ENCODE measurements around the gene CMSS1. TPM values are rescaled to one million over a fixed set of nuclear protein-coding genes. Genes with fewer than 3 reads are reported as not detected.

CMSS1 gene
- total RNA-seq, 2 experiments from 2014 or later, result 95.6 to 97.2 TPM

- H3K4me1 Mint-ChIP-seq (ENCODE audit: low read depth), result no peaks in the 10 kb centered on the region
- no peak overlapping the region for H3K27ac Mint-ChIP-seq
- H3K27me3 Mint-ChIP-seq, result no peaks in the 10 kb centered on the region
- POLR2A ChIA-PET, result no interaction called here
- H3K36me3 Mint-ChIP-seq, result peaks cover 41% of the 10 kb centered on the region
- peaks cover 18% of the 10 kb centered on the region for H3K9me3 Mint-ChIP-seq
- CTCF ChIA-PET, result no interaction called here
- H3K4me3 Mint-ChIP-seq, result no peak overlapping the region
- intact Hi-C loops (cut with micrococcal nuclease), result no loop called here
- no peak for DNase-seq
These were observed 341.9 kb downstream of the CMSS1 start for GRCh38 chr3:100159331-100160153.

GRCh38 chr3:100160521-100160920, 342.9 kb downstream of the CMSS1 start:
- H3K27me3 Mint-ChIP-seq, result no peaks in the 10 kb centered on the region
- peaks cover 34% of the 10 kb centered on the region for H3K36me3 Mint-ChIP-seq
- intact Hi-C loops (cut with micrococcal nuclease), result no loop called here
- H3K9me3 Mint-ChIP-seq, result peaks cover 11% of the 10 kb centered on the region
- CTCF ChIA-PET, result interaction anchor here (1.2 kb wide), 1 partner anchor 92 kb away, joined by 3 read pairs; no protein-coding TSS in a partner anchor
- no peak for DNase-seq
- POLR2A ChIA-PET, result no interaction called here
- H3K4me1 Mint-ChIP-seq (ENCODE audit: low read depth), result no peaks in the 10 kb centered on the region
- no peak overlapping the region for H3K4me3 Mint-ChIP-seq
- H3K27ac Mint-ChIP-seq, result no peak overlapping the region

GRCh38 chr3:100163787-100164186, 346.1 kb downstream of the CMSS1 start:
- Mint-ChIP-seq H3K36me3 (peaks cover 21% of the 10 kb centered on the region), H3K27ac (no peak overlapping the region), H3K9me3 (no peaks in the 10 kb centered on the region), H3K27me3 (no peaks in the 10 kb centered on the region), H3K4me3 (no peak overlapping the region), H3K4me1 (ENCODE audit: low read depth) (no peaks in the 10 kb centered on the region)
- ChIA-PET POLR2A (no interaction called here), CTCF (interaction anchor here (1.2 to 1.5 kb wide), 2 partner anchors 95 to 332 kb away, joined by 3 read pairs; no protein-coding TSS in a partner anchor)
- intact Hi-C loops (cut with micrococcal nuclease), result no loop called here
- no peak for DNase-seq

- POLR2A ChIA-PET, result no interaction called here
- peaks cover 21% of the 10 kb centered on the region for H3K36me3 Mint-ChIP-seq
- H3K27me3 Mint-ChIP-seq, result no peaks in the 10 kb centered on the region
- no peaks in the 10 kb centered on the region for H3K4me1 Mint-ChIP-seq (ENCODE audit: low read depth)
- H3K9me3 Mint-ChIP-seq, result no peaks in the 10 kb centered on the region
- intact Hi-C loops (cut with micrococcal nuclease), result no loop called here
- DNase-seq, result no peak
- no peak overlapping the region for H3K4me3 Mint-ChIP-seq
- no peak overlapping the region for H3K27ac Mint-ChIP-seq
- CTCF ChIA-PET, result interaction anchor here (1.5 kb wide), 1 partner anchor 96 kb away, joined by 3 read pairs; no protein-coding TSS in a partner anchor
These were observed 347.1 kb downstream of the CMSS1 start for GRCh38 chr3:100164743-100165142.

- Mint-ChIP-seq H3K9me3 (no peaks in the 10 kb centered on the region), H3K36me3 (peaks cover 19% of the 10 kb centered on the region), H3K4me1 (ENCODE audit: low read depth) (no peaks in the 10 kb centered on the region), H3K27me3 (no peaks in the 10 kb centered on the region), H3K4me3 (no peak overlapping the region), H3K27ac (no peak overlapping the region)
- POLR2A ChIA-PET, result no interaction called here
- DNase-seq, result no peak
- intact Hi-C loops (cut with micrococcal nuclease), result no loop called here
- CTCF ChIA-PET, result no interaction called here
These were observed 348.4 kb downstream of the CMSS1 start for GRCh38 chr3:100165926-100166550.

- Mint-ChIP-seq H3K9me3 (no peaks in the 10 kb centered on the region), H3K4me3 (no peak overlapping the region), H3K27me3 (no peaks in the 10 kb centered on the region), H3K27ac (no peak overlapping the region), H3K36me3 (peaks cover 21% of the 10 kb centered on the region), H3K4me1 (ENCODE audit: low read depth) (no peaks in the 10 kb centered on the region)
- ChIA-PET CTCF (no interaction called here), POLR2A (no interaction called here)
- intact Hi-C loops (cut with micrococcal nuclease), result no loop called here
- no peak for DNase-seq
These were observed 351.7 kb downstream of the CMSS1 start for GRCh38 chr3:100169201-100169920.

- Mint-ChIP-seq H3K4me3 (no peak overlapping the region), H3K36me3 (peaks cover 25% of the 10 kb centered on the region), H3K27me3 (no peaks in the 10 kb centered on the region), H3K27ac (no peak overlapping the region), H3K4me1 (ENCODE audit: low read depth) (no peaks in the 10 kb centered on the region), H3K9me3 (no peaks in the 10 kb centered on the region)
- intact Hi-C loops (cut with micrococcal nuclease), result no loop called here
- DNase-seq, result no peak
- POLR2A ChIA-PET, result no interaction called here
- CTCF ChIA-PET, result no interaction called here
These were observed 352.8 kb downstream of the CMSS1 start for GRCh38 chr3:100170486-100170885.

- no peak for DNase-seq
- Mint-ChIP-seq H3K36me3 (peaks cover 34% of the 10 kb centered on the region), H3K27ac (no peak overlapping the region), H3K27me3 (no peaks in the 10 kb centered on the region), H3K9me3 (no peaks in the 10 kb centered on the region), H3K4me3 (no peak overlapping the region), H3K4me1 (ENCODE audit: low read depth) (no peaks in the 10 kb centered on the region)
- intact Hi-C loops (cut with micrococcal nuclease), result no loop called here
- CTCF ChIA-PET, result no interaction called here
- POLR2A ChIA-PET, result no interaction called here
These were observed 353.7 kb downstream of the CMSS1 start for GRCh38 chr3:100171211-100171914.

GRCh38 chr3:100173961-100174360, 356.3 kb downstream of the CMSS1 start:
- Mint-ChIP-seq H3K4me3 (no peak overlapping the region), H3K36me3 (peaks cover 47% of the 10 kb centered on the region), H3K27me3 (no peaks in the 10 kb centered on the region), H3K27ac (no peak overlapping the region), H3K4me1 (ENCODE audit: low read depth) (no peaks in the 10 kb centered on the region), H3K9me3 (peaks cover 9% of the 10 kb centered on the region)
- no peak for DNase-seq
- intact Hi-C loops (cut with micrococcal nuclease), result no loop called here
- CTCF ChIA-PET, result no interaction called here
- POLR2A ChIA-PET, result no interaction called here

- no peaks in the 10 kb centered on the region for H3K4me1 Mint-ChIP-seq (ENCODE audit: low read depth)
- H3K4me3 Mint-ChIP-seq, result no peak overlapping the region
- H3K36me3 Mint-ChIP-seq, result peaks cover 63% of the 10 kb centered on the region
- no peak for DNase-seq
- no peak overlapping the region for H3K27ac Mint-ChIP-seq
- no peaks in the 10 kb centered on the region for H3K27me3 Mint-ChIP-seq
- ChIA-PET POLR2A (no interaction called here), CTCF (no interaction called here)
- intact Hi-C loops (cut with micrococcal nuclease), result no loop called here
- peaks cover 25% of the 10 kb centered on the region for H3K9me3 Mint-ChIP-seq
These were observed 358.1 kb downstream of the CMSS1 start for GRCh38 chr3:100175637-100176280.

- Mint-ChIP-seq H3K4me3 (no peak overlapping the region), H3K27me3 (no peaks in the 10 kb centered on the region), H3K9me3 (peaks cover 26% of the 10 kb centered on the region), H3K27ac (no peak overlapping the region), H3K36me3 (peaks cover 51% of the 10 kb centered on the region), H3K4me1 (ENCODE audit: low read depth) (no peaks in the 10 kb centered on the region)
- no peak for DNase-seq
- CTCF ChIA-PET, result no interaction called here
- POLR2A ChIA-PET, result no interaction called here
- intact Hi-C loops (cut with micrococcal nuclease), result no loop called here
These were observed 362.2 kb downstream of the CMSS1 start for GRCh38 chr3:100179692-100180349.
